MCF 10A (cell line): Measurements from ENCODE around the gene CERT1. TPM values are rescaled to one million over a fixed set of nuclear protein-coding genes. Genes with fewer than 3 reads are reported as not detected.

Source experiments
- BruUV-seq: library from RNA; stranded (reverse); fragments of 400-500 nt; replicated peaks from 2 replicates; lab custom pipeline; 2021; lab: Mats Ljungman, UMichigan
- CTCF ChIA-PET: fragments of 300-600 bp; sonication (Branson Sonifier 250); formaldehyde crosslinking; extraction: SDS; loops from one replicate; lab custom pipeline; 2021; ENCODE audit warnings: antibody characterized with exemption, inconsistent platforms; lab: Yijun Ruan, JAX
- POLR2A ChIA-PET: fragments of 300-600, 350-650 bp; sonication (Branson Sonifier 250); formaldehyde crosslinking; extraction: SDS; loops from one replicate; lab custom pipeline; 2020; ENCODE audit warnings: antibody characterized with exemption, inconsistent platforms; lab: Yijun Ruan, JAX
- DNase-seq: peaks from one replicate; pipeline ENCODE4 v3.0.0-alpha.2; 2018; ENCODE audit not compliant: unreplicated experiment
- H3K27ac Mint-ChIP-seq: one replicate; pipeline ENCODE4 v1.8.0; 2022; ENCODE audit warnings: mild to moderate bottlenecking, low read depth, mixed read lengths; ENCODE audit not compliant: unreplicated experiment
- H3K27me3 Mint-ChIP-seq: one replicate; pipeline ENCODE4 v1.8.0; 2022; ENCODE audit warnings: mixed read lengths; ENCODE audit not compliant: insufficient read depth, unreplicated experiment
- H3K36me3 Mint-ChIP-seq: one replicate; pipeline ENCODE4 v1.8.0; 2022; ENCODE audit warnings: mild to moderate bottlenecking, moderate library complexity, mixed read lengths; ENCODE audit not compliant: insufficient read depth, unreplicated experiment
- H3K4me1 Mint-ChIP-seq: one replicate; pipeline ENCODE4 v1.8.0; 2022; ENCODE audit warnings: mixed read lengths; ENCODE audit not compliant: insufficient read depth, unreplicated experiment
- H3K4me3 Mint-ChIP-seq: one replicate; pipeline ENCODE4 v1.8.0; 2022; ENCODE audit warnings: mild to moderate bottlenecking, moderate library complexity, mixed read lengths; ENCODE audit not compliant: unreplicated experiment
- H3K9me3 Mint-ChIP-seq: one replicate; pipeline ENCODE4 v1.8.0; 2022; ENCODE audit warnings: mixed read lengths; ENCODE audit not compliant: unreplicated experiment
- intact Hi-C: fragments of 100-400 bp; cut with micrococcal nuclease; formaldehyde crosslinking; loops from 2 replicates; pipeline ENCODE4 v1.14.1; 2022
- total RNA-seq: library from RNA; stranded (reverse); gene quantifications from 2 replicates; pipeline ENCODE4 v1.2.3, GENCODE V29; 2022
- TF ChIP-seq, protein P1 (sequence below): fragments of 200-600 bp; IDR thresholded peaks from one replicate; pipeline ENCODE4 v1.8.0; 2022; ENCODE audit warnings: antibody characterized with exemption, mild to moderate bottlenecking; ENCODE audit not compliant: unreplicated experiment

CERT1 gene
- total RNA-seq, 1 experiment from 2014 or later: 19.6 TPM

DNA sequence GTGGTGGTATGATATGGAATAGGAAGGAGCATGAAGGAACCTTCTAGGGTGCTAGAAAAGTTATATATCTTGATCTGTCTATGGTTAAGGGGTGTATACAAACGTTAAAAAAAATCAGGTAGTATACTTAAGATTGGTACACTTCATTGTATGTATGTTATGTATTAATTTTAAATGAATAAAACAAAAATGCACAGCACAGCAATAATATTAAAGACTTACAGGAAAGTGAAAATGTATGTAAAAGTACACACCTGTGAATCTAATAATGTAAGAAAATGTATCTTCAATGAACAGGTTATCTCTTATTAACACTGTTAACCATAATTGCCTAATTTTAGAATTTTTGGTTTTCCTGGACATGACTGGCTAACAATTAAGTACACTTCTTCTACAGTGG, 97.2 kb downstream of the CERT1 start:
- Mint-ChIP-seq H3K9me3 (no peaks in the 10 kb centered on the region), H3K36me3 (peaks cover 31% of the 10 kb centered on the region), H3K27ac (no peak overlapping the region), H3K27me3 (no peaks in the 10 kb centered on the region), H3K4me3 (no peak overlapping the region), H3K4me1 (no peaks in the 10 kb centered on the region)
- ChIA-PET POLR2A (no interaction called here), CTCF (no interaction called here)
- DNase-seq: no peak
- TF ChIP-seq, protein P1, sequence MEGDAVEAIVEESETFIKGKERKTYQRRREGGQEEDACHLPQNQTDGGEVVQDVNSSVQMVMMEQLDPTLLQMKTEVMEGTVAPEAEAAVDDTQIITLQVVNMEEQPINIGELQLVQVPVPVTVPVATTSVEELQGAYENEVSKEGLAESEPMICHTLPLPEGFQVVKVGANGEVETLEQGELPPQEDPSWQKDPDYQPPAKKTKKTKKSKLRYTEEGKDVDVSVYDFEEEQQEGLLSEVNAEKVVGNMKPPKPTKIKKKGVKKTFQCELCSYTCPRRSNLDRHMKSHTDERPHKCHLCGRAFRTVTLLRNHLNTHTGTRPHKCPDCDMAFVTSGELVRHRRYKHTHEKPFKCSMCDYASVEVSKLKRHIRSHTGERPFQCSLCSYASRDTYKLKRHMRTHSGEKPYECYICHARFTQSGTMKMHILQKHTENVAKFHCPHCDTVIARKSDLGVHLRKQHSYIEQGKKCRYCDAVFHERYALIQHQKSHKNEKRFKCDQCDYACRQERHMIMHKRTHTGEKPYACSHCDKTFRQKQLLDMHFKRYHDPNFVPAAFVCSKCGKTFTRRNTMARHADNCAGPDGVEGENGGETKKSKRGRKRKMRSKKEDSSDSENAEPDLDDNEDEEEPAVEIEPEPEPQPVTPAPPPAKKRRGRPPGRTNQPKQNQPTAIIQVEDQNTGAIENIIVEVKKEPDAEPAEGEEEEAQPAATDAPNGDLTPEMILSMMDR: no peak
- intact Hi-C loops: no loop called here
- BruUV-seq: no TSS peak

DNA sequence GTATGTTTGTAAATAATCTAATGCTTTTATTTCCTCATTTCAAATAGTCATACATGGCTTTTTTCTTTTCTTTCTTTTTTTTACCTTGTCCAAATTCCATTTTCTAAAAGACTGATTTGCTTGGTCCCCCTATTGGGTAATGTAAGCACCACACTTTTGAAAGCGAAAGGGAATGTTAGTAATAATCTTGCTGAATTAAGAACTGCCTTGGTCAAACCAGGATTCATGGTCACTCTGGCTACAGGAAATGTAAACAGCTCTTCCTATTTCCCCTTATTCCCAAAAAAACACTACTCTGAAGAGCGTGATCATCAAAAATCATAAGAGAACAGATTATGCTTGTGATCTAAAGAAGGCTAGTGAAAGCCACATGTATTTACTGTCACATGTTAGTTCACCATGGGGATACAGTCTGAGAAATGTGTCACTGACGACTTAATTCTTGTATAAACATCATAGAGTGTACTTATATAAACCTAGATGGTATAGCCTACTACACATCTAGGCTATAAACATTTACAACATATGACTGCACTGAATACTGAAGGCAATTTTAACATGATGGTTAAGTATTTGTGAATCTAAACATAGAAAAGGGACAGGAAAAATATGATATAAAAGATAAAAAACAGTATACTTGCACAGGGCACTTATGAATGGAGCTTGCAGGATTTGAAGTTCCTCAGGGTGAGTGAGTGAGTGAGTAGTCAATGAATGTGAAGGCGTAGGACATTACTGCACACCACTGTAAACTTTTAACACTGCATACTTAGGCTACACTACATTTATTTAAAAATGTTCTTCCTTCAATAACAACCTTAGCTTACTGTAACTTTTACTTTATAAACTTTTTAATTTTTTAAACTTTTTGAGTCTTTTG, 99.1 kb downstream of the CERT1 start:
- BruUV-seq: no TSS peak
- peaks cover 32% of the 10 kb centered on the region for H3K36me3 Mint-ChIP-seq
- no peak overlapping the region for H3K27ac Mint-ChIP-seq
- DNase-seq: no peak
- TF ChIP-seq, protein P1: no peak
- no peaks in the 10 kb centered on the region for H3K4me1 Mint-ChIP-seq
- CTCF ChIA-PET: no interaction called here
- POLR2A ChIA-PET: interaction anchor here (0.7 kb wide), 1 partner anchor 16 kb away, joined by 4 read pairs; no protein-coding TSS in a partner anchor
- H3K4me3 Mint-ChIP-seq: no peak overlapping the region
- intact Hi-C loops: no loop called here
- H3K9me3 Mint-ChIP-seq: no peaks in the 10 kb centered on the region
- no peaks in the 10 kb centered on the region for H3K27me3 Mint-ChIP-seq

DNA sequence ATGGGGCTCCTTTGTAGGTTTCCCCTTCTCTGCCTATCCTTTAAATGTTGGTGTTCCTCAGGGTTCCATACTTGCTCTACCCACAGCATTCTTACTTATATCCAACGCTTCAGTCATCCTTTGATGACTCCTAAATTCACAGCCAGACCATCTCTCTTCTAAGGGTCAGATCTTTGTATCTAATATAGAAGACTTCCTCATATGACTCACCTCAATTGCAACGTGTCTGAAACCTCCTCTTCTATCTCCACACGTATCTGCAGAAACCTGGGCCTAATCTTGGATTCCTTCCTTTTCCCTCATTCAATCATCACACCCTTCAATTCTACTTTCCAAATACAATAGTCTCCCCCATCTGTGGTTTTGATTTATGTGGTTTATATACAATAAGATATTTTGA, 106.1 kb downstream of the CERT1 start:
- BruUV-seq: no TSS peak
- CTCF ChIA-PET: no interaction called here
- H3K36me3 Mint-ChIP-seq: peaks cover 17% of the 10 kb centered on the region

DNA sequence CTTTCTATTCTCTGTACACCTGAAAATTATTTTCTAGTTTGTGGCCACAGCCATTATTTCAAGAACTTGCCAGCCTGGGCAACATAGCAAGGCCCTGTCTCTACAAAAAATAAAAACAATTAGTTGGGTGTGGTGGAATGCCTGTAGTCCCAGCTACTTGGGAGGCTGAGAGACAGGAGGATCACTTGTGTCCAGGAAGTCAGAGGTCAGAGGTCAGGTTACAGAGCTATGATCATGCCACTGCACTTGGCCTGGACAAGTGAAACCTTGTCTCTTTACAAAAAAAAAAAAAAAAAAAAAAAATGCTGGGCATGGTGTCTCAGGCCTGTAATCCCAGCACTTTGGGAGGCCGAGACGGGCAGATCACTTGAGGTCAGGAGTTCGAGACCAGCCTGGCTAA, 116.2 kb downstream of the CERT1 start:
- Mint-ChIP-seq H3K9me3 (no peaks in the 10 kb centered on the region), H3K27me3 (no peaks in the 10 kb centered on the region), H3K27ac (no peak overlapping the region), H3K4me3 (no peak overlapping the region), H3K36me3 (peaks cover 21% of the 10 kb centered on the region), H3K4me1 (no peaks in the 10 kb centered on the region)
- no TSS peak for BruUV-seq
- POLR2A ChIA-PET: interaction anchor here (0.6 kb wide), 1 partner anchor 11 kb away, joined by 3 read pairs; no protein-coding TSS in a partner anchor
- TF ChIP-seq, protein P1: no peak
- no peak for DNase-seq
- CTCF ChIA-PET: interaction anchor here (0.6 kb wide), 1 partner anchor 15 kb away, joined by 4 read pairs; no protein-coding TSS in a partner anchor
- intact Hi-C loops: no loop called here

More for the DNA sequence above, 106.1 kb downstream of the CERT1 start:
- H3K27me3 Mint-ChIP-seq: no peaks in the 10 kb centered on the region
- no peaks in the 10 kb centered on the region for H3K9me3 Mint-ChIP-seq
- peak; percentile 3 for DNase-seq
- POLR2A ChIA-PET: no interaction called here
- TF ChIP-seq, protein P1: no peak
- peak overlapping the region; percentile 57 for H3K27ac Mint-ChIP-seq
- intact Hi-C loops: no loop called here
- no peak overlapping the region for H3K4me3 Mint-ChIP-seq
- H3K4me1 Mint-ChIP-seq: peaks cover 13% of the 10 kb centered on the region
